Upper lobe of left lung (tissue), 4 donors: ENCODE results near the gene JCAD.

Experiments used
- CTCF ChIP-seq, 6 experiments: fragments of 450-650 bp in 4 of 6; fragments of 200-600 bp in 2 of 6; sonication (generic) in 2 of 6; IDR thresholded peaks; one replicate each; pipeline ENCODE4 v1.5.1; 2016 to 2019; ENCODE audit warnings: antibody characterized with exemption in 6 of 6
- POLR2A ChIP-seq, 4 donors: fragments of 450-650 bp; IDR thresholded peaks; one replicate each; pipeline ENCODE4 v1.5.1; 2016 to 2017; ENCODE audit warnings: antibody characterized with exemption in 4 of 4, mild to moderate bottlenecking in 2 of 4

DNA sequence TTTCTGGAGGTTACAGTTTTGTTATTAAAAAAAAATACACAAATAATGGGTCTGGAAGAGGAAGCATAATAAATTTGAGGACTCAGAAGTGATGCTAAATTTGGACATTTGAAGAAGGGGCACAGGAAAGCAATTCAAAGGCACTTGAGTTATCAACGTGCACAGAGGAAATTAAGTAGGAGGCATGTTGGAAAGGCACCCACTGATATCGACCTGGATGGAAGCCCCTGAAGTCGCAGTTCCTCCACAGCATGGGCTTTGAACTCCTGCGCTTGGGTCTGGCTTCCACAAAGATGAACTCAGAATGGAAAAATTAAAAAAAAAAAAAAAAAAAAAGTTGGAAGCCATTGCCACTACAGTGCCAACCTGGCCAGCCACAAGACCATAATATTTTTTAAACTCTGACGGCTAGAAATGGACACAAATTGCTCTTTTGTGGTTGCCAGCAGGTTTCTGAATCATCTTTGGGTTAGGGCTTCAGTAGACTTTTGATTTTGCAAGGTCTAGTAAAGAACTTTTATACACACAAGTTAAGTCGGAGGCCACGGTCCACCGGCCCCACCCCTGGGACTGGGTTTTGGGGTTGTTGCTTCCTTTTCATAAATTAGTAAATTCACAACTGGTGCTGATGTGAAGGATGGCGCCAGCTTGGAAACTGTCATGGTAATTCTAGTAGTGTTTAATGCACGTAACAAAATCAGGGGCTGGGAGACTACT, 21.6 kb downstream of the JCAD start:
- TF ChIP-seq CTCF (IDR thresholded peaks at IDR 0.05) (no peak), POLR2A (IDR thresholded peaks at IDR 0.05) (no peak)
